Fibroblast of pulmonary artery (primary cell): ENCODE measurements around the gene GHRL.

Source experiments
- DNase-seq: peaks from one replicate; pipeline ENCODE4 v3.0.0-alpha.2; 2010; ENCODE audit warnings: low read depth
- H3K4me3 ChIP-seq: replicated peaks from 2 replicates; pipeline ENCODE4 v1.5.1; 2011; ENCODE audit warnings: low read depth, mild to moderate bottlenecking, control low read depth, low read length, moderate library complexity
- TF ChIP-seq, protein P1 (sequence below): IDR thresholded peaks from 2 replicates; pipeline ENCODE4 v1.5.1; 2011; ENCODE audit warnings: mild to moderate bottlenecking, control low read depth, low read length, inconsistent platforms; ENCODE audit errors: missing control alignments

Gene GHRL

DNA sequence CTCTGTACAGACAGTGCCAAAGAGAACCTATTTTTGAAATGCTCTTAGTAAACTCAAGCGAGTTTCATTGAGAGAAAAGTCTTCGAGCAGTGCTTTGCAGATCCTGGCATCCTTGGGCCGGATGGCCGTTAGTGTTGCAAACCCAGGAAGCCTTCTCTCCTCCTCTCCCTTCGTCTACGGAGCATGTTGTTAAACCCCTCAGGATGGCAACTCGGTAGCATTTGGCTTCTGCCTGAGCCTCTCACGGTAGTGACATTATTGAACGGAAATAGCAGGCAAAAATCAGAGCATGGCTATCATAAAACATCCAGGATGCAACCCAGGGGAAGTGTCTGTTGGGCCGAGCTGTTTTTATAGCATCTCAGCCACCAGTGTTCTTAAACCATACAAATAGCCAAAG lies 34.8 kb upstream of the GHRL start:
- no peak for DNase-seq
- H3K4me3 ChIP-seq = no peak overlapping the region
- TF ChIP-seq, protein P1, sequence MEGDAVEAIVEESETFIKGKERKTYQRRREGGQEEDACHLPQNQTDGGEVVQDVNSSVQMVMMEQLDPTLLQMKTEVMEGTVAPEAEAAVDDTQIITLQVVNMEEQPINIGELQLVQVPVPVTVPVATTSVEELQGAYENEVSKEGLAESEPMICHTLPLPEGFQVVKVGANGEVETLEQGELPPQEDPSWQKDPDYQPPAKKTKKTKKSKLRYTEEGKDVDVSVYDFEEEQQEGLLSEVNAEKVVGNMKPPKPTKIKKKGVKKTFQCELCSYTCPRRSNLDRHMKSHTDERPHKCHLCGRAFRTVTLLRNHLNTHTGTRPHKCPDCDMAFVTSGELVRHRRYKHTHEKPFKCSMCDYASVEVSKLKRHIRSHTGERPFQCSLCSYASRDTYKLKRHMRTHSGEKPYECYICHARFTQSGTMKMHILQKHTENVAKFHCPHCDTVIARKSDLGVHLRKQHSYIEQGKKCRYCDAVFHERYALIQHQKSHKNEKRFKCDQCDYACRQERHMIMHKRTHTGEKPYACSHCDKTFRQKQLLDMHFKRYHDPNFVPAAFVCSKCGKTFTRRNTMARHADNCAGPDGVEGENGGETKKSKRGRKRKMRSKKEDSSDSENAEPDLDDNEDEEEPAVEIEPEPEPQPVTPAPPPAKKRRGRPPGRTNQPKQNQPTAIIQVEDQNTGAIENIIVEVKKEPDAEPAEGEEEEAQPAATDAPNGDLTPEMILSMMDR = no peak

DNA sequence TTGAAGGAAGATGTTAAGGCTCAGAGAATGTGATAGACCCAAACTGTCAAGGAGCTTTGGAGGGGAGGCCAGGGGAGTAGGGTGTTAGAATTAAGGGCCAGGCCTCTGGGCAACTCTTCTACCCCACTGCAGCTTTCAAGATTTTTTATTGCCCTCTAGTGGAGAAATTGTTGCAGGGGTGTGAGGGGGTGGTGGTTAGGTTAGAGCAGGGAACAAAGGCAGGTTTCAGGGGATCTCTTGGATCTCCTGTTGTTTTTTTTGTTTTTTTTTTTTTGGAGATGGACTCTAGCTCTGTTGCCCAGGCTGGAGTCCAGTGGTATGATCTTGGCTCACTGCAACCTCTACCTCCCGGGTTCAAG lies 29.6 kb upstream of the GHRL start:
- no peak overlapping the region for H3K4me3 ChIP-seq
- TF ChIP-seq, protein P1 = peak; percentile 41
- DNase-seq = no peak

DNA sequence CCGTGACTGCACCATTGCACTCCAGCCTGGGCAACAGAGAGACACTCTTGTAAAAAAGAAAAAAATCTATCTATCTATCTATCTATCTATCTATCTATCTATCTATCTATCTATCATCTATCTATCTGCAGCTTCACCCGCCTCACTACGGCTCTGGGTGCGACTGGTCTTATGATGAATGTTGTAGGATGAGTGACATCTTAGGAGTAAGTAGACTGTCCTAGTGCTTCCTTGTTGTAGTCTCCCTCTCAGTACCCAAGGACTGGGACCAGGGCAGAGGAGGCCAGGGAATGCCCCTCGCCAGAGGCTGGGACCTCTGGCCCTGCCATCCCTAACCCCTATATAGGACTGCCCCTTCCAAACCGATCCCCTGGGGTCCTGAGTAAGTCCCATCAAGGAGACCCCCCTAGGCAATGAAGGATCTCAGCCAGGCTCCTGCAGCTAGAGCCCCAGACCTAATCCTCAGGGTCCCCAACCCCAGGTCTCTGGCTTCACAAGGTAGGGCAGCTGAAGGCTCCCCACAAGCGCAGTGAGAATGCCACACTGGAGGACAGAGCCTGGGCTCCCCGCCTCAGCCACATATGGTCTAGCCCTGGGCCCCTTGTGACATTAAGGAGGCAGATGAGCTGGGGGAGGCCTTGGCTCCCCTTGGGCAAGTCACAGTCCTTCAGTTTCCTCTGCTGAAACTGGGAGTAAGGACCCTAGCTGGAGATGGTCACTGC lies 29.0 kb upstream of the GHRL start:
- no peak overlapping the region for H3K4me3 ChIP-seq
- DNase-seq = no peak
- TF ChIP-seq, protein P1 = no peak

DNA sequence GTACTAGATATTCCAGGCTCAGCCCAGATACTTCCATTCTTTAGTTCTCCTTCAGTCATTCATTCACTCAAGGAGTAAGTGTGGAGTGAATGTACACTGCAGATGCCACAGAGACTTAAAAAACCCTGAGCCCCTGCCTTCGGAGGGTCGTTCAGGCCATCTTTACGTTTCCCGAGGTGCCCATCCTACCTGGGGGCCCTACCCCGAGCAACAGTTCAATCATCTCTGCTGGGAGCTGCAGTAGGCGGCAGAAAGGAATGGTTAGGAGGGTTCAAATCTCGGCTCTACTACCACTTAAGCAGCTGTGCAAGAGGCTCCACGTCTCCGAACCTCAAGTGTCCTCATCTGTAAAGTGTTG lies 27.6 kb upstream of the GHRL start:
- no peak for DNase-seq
- TF ChIP-seq, protein P1 = no peak
- peak overlapping the region; percentile 100 for H3K4me3 ChIP-seq

DNA sequence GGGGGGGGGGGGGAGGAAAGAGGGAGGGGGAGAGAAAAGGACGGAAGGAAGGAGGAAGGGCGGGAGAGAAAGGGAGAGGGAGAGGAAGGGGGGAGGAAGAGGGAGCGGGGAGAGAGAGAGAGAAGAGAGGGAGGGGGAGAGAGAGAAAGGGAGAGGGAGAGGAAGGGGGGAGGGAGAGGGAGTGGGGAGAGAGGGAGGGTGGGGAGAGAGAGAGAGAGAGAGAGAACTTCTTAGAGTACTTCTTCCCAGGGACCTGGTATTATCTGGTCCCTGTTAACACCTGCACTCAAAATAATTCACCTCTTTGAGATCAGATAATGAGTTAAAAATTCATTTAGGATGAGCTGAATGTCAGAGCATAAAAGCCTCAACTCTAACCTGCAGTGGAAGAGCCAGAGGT lies 27.1 kb upstream of the GHRL start:
- DNase-seq = no peak
- H3K4me3 ChIP-seq = peak overlapping the region; percentile 100
- TF ChIP-seq, protein P1 = no peak

DNA sequence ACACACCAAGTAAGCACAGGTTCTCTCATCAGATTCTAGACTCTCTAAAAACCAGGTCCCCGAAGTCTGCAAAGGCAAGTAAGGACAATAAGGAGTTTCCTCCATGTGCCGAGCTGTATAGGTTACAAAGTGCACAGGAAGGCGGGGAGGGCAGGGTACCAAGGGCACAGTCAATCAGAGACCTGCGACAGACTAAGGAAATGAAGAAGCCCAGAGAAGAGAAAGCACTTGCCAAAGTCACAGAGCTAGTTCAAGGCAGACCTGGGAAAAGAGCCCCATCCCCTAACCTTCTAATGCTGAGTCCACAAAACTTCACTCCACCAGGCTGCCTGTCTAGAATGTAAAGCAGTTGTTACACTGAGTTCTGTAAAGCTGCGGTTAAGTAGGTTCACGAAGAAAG lies 26.5 kb upstream of the GHRL start:
- peak overlapping the region; percentile 100 for H3K4me3 ChIP-seq
- DNase-seq = no peak
- TF ChIP-seq, protein P1 = no peak

DNA sequence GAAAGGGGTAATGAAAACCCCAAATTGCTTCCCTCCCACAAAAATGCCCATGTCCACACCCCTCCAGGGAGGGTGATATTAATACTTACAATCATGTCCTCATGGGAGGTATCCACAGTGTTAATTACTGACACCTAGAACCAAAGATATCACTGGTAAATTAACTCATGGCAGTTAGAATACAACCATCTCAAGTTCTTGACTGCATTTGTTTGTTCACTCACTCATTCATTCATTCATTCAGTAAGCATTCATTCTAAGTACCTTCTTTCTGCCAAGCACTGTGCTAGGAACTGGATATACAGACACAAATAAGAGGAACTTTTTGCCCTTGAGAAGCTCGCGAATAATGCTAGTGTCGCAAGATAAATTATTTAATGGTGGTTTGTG lies 25.2 kb upstream of the GHRL start:
- TF ChIP-seq, protein P1 = no peak
- no peak for DNase-seq
- H3K4me3 ChIP-seq = no peak overlapping the region
